Motor neuron (in vitro differentiated cells): ENCODE measurements around the gene CFAP61. TPM values are rescaled to one million over a fixed set of nuclear protein-coding genes. Genes with fewer than 3 reads are reported as not detected.
A peak's percentile ranks its signal among the peaks of the same experiment; 100 is the strongest.
"Not testable (repeated sequence)": the region's sequence is repeated elsewhere in the genome, so short reads cannot be mapped to it uniquely, and the experiment has no call there.

Experiments
- ATAC-seq, 8 experiments: fragments of 200-7000 bp; cut with Tn5 transposase; replicated peaks in 6 of 8; 2 replicates each; pipeline ENCODE4 v1.8.0; 2021; ENCODE audit warnings: mild to moderate bottlenecking in 8 of 8, moderate library complexity in 8 of 8
- H3K27ac ChIP-seq, 2 donors: fragments of 250-450 bp; sonication (Bioruptor Pico); 2 replicates each; pipeline ENCODE4 v1.9.0; 2021; ENCODE audit warnings: antibody characterized with exemption in 2 of 2, mild to moderate bottlenecking in 2 of 2, moderate library complexity in 1 of 2
- H3K4me1 ChIP-seq, 2 donors: fragments of 250-450 bp; sonication (Bioruptor Pico); replicated peaks in 1 of 2; 2 replicates each; pipeline ENCODE4 v1.6.1; 2021; ENCODE audit warnings: antibody characterized with exemption in 2 of 2, mild to moderate bottlenecking in 2 of 2, moderate library complexity in 1 of 2
- H3K4me3 ChIP-seq, 5 donors: fragments of 250-450 bp; sonication (Bioruptor Pico); 2 replicates each; pipeline ENCODE4 v1.9.0; 2021; ENCODE audit warnings: antibody characterized with exemption in 5 of 5, mild to moderate bottlenecking in 5 of 5, moderate library complexity in 4 of 5
- WGBS, 10 experiments: fragments of 450-650 bp; shearing (Covaris generic); methylation state at CpG; one replicate each; pipeline ENCODE4 v1.0.0; 2022; 5-methylcytosine and 5-hydroxymethylcytosine counted together
- in situ Hi-C, 9 experiments: fragments of 400-800 bp; cut with MboI; loops; one replicate each; pipeline ENCODE4 v1.15.0; 2021; ENCODE audit warnings: low sequenced_read_pairs in 9 of 9, low pct_unique_long_range_greater_than_20kb in 2 of 9; ENCODE audit not compliant: unreplicated experiment in 9 of 9
- total RNA-seq, 8 experiments: library from RNA; unstranded; fragments of 300-600 nt; gene quantifications; 2 replicates each; pipeline versions ENCODE4 v1.2.3 to v1.2.4, GENCODE V29; 2022

CFAP61 gene
- total RNA-seq, 8 experiments from 2014 or later, result 0.36 to 13.0 (median 1.3) TPM

GRCh38 chr20:20342066-20342465 lies 289.7 kb downstream of the CFAP61 start:
- Histone ChIP-seq H3K4me1 (peaks cover 0 to 8% of the 10 kb centered on the region in 2 donors), H3K27ac (no peak overlapping the region), H3K4me3 (no peak overlapping the region)
- WGBS, 10 experiments, result 7 to 97% (median 61%) methylated on average over 3 to 5 of the region's 5 CpGs; no CpG with 5 or more reads in 2 of the 10 experiments
- peak in 1 of 8 experiments; percentile 20 for ATAC-seq
- in situ Hi-C loops, result no loop called here

DNA sequence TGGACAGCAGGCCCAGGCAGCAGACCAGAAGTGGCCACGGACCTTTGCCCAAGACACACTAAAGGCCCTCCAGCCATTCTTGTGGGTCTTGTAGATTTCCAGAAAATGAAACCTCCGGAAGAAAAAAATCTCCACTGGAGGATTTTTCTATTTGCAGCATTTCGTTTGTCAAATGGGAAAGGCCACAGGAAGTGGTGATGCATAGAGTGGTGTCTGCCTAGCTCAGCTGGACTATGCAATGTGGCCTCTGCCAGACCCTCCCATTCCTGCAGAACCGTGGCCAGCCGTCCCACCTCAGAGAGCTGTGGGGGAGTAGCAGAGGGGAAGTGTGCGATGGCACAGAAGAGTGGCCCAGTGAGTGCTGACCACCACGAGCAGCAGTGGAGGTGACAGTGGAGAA lies 291.6 kb downstream of the CFAP61 start:
- WGBS, 10 experiments, result 36 to 100% (median 81%) methylated on average over 1 to 7 of the region's 7 CpGs; no CpG with 5 or more reads in 2 of the 10 experiments
- H3K4me3 ChIP-seq, result no peak overlapping the region
- in situ Hi-C loops, result no loop called here
- no peak overlapping the region for H3K27ac ChIP-seq
- peaks cover 0 to 8% of the 10 kb centered on the region in 2 donors for H3K4me1 ChIP-seq
- no peak for ATAC-seq

DNA sequence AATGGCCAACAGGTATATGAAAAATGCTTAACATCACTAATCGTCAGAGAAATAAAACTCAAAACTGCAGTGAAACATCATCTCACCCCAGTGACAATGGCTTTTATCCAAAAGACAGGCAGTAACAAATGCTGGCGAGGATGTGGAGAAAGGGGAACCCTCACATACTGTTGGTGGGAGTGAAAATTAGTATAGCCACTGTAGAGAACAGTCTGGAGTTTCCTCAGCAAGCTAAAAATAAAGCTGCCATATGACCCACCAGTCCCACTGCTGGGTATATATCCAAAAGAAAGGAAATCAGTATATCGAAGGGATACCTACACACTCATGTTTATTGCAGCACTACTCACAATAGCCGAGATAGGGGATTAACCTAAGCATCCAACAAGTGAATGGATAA lies 292.1 kb downstream of the CFAP61 start:
- 11 to 92% (median 81%) methylated on average over 1 to 4 of the region's 4 CpGs; no CpG with 5 or more reads in 1 of the 10 experiments for WGBS, 10 experiments
- peaks cover 0 to 8% of the 10 kb centered on the region in 2 donors for H3K4me1 ChIP-seq
- no peak overlapping the region for H3K27ac ChIP-seq
- ATAC-seq, result no peak
- H3K4me3 ChIP-seq, result no peak overlapping the region
- in situ Hi-C loops, result no loop called here

- Histone ChIP-seq H3K4me3 (no peak overlapping the region), H3K27ac (no peak overlapping the region), H3K4me1 (no peaks in the 10 kb centered on the region)
- 0 to 93% (median 53%) methylated on average over 1 to 3 of the region's 3 CpGs for WGBS, 10 experiments
- peak in 2 of 8 experiments; percentile 20 to 29 for ATAC-seq
- in situ Hi-C loops, result loop anchor here in 6 of 9 experiments (25.0 kb wide), 2 partner anchors 209 to 266 kb away; no protein-coding TSS in a partner anchor
Measured at GRCh38 chr20:20353576-20353975, 301.2 kb downstream of the CFAP61 start.

DNA sequence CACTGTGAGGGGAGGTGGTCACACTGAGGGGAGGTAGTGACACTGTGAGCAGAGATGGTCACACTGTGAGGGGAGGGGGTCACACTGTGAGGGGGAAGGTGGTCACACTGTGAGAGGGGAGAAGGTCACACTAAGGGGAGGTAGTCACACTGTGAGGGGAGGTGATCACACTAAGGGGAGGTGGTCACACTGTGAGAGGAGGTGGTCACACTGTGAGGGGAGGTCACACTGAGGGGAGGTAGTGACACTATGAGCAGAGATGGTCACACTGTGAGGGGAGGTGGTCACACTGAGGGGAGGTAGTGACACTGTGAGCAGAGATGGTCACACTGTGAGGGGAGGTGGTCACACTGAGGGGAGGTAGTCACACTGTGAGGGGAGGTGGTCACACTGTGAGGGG lies 303.2 kb downstream of the CFAP61 start:
- not testable (repeated sequence) for H3K4me1 ChIP-seq, H3K4me3 ChIP-seq, ATAC-seq, H3K27ac ChIP-seq
- in situ Hi-C loops, result loop anchor here in 6 of 9 experiments (25.0 kb wide), 2 partner anchors 207 to 268 kb away; no protein-coding TSS in a partner anchor

DNA sequence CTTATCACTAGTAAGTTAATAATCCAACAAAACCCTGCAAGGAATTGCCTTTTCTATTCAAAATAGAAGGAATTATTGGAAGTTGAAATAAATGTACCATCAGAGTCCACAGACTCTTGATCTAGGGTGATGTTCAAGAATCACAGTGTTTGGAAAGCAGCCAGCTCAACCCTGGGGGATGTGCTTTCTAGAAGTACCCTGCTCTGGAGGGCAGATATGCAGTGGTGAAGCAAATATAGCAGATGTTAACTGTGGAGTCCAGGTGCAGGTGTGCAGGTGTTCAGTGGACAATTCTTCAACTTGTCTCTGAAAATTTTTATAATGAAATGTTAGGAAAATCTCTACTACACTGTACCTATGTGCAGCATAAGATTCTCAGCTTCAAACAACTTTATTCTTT lies 306.5 kb downstream of the CFAP61 start:
- H3K27ac ChIP-seq, result no peak overlapping the region
- no peak overlapping the region for H3K4me3 ChIP-seq
- in situ Hi-C loops, result loop anchor here in 6 of 9 experiments (25.0 kb wide), 2 partner anchors 204 to 272 kb away; no protein-coding TSS in a partner anchor
- H3K4me1 ChIP-seq, result peaks cover 10 to 11% of the 10 kb centered on the region in 2 donors
- ATAC-seq, result no peak

DNA sequence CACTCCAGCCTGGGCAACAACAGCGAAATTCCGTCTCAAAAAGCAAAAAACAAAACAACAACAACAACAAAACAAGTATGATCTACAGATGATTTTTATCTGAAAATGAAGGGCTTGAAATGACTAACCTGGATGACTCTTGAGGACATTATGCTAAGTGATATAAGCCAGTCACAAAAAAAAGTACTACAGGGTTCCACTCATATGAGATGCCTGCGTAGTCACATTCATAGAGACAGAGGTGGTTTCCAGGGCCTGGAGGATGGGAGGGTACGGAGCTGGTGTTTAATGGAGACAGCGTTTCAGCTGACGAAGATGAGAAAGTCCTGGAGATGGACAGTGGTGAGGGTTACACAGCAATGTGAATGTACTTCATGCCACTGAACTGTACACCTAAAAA lies 307.3 kb downstream of the CFAP61 start:
- 61 to 100% (median 82%) methylated on average over 2 to 6 of the region's 6 CpGs; no CpG with 5 or more reads in 1 of the 10 experiments for WGBS, 10 experiments
- H3K27ac ChIP-seq, result no peak overlapping the region
- in situ Hi-C loops, result loop anchor here in 6 of 9 experiments (25.0 kb wide), 2 partner anchors 203 to 272 kb away; no protein-coding TSS in a partner anchor
- H3K4me3 ChIP-seq, result no peak overlapping the region
- H3K4me1 ChIP-seq, result peaks cover 10 to 14% of the 10 kb centered on the region in 2 donors
- no peak for ATAC-seq

GRCh38 chr20:20360464-20360863 lies 308.1 kb downstream of the CFAP61 start:
- H3K4me1 ChIP-seq, result peaks cover 10 to 14% of the 10 kb centered on the region in 2 donors
- in situ Hi-C loops, result loop anchor here in 6 of 9 experiments (25.0 kb wide), 2 partner anchors 202 to 273 kb away; no protein-coding TSS in a partner anchor
- H3K4me3 ChIP-seq, result no peak overlapping the region
- no peak overlapping the region for H3K27ac ChIP-seq
- WGBS, 10 experiments, result 0 to 15% (median 7%) methylated on average over 1 to 6 of the region's 6 CpGs; no CpG with 5 or more reads in 1 of the 10 experiments
- ATAC-seq, result peak in 7 of 8 experiments; percentile 14 to 92 (median 41)

GRCh38 chr20:20362774-20363433 lies 310.6 kb downstream of the CFAP61 start:
- peak in 5 of 8 experiments; percentile 36 to 54 (median 50) for ATAC-seq
- in situ Hi-C loops, result loop anchor here in 6 of 9 experiments (25.0 kb wide), 2 partner anchors 199 to 276 kb away; no protein-coding TSS in a partner anchor
- Histone ChIP-seq H3K4me1 (peaks cover 14 to 15% of the 10 kb centered on the region in 2 donors), H3K27ac (peak overlapping the region; percentile 66 to 86), H3K4me3 (peak overlapping the region; percentile 18 to 35 (median 26))
- 0% methylated on average over 3 to 8 of the region's 17 CpGs; no CpG with 5 or more reads in 6 of the 10 experiments for WGBS, 10 experiments

- Histone ChIP-seq H3K27ac (peak overlapping the region; percentile 66 to 86), H3K4me1 (peaks cover 14 to 15% of the 10 kb centered on the region in 2 donors)
- in situ Hi-C loops, result loop anchor here in 6 of 9 experiments (25.0 kb wide), 2 partner anchors 199 to 276 kb away; no protein-coding TSS in a partner anchor
Measured at GRCh38 chr20:20363434-20363798, 311.1 kb downstream of the CFAP61 start.

DNA sequence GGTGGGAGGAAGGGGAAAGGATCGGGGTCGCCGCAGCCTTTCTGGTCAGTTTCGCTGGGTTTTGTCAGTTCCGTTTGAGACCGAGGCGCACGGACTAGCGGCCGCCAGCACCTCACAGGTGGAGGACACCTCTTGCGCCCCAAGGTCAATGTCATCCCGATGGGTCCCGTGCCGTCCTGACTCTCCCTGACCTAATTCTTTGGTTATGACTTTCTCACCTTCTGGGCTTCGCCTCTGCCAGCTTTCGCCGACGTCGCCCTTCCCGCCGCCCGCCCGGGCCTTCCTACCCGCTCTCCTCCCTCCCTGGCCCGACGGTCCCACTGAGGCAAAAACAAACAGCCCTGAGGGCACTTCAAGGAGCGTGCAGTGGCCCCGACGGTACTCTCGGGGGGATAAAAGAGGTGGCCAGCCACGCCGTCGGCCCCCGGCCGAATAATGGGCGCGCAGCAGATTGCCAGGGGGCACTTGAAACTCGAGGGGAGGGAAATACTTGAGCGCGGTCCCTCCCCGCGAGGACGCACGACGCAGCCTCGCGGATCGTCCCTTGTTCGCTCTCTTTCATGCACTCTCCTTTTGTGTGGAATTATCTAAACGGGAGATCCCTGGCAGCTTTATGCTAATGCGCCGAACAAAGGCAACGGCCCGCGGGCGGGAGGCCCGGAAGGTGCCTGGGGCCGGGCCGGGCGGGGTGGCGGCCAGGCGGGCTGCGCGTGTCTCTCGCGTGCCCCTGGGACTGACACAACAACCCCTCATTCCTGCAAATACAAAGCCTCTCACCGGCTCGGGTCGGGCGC lies 311.7 kb downstream of the CFAP61 start:
- in situ Hi-C loops, result loop anchor here in 6 of 9 experiments (25.0 kb wide), 2 partner anchors 198 to 277 kb away; no protein-coding TSS in a partner anchor
- ATAC-seq, result peak; percentile 12 to 51 (median 34)
- H3K4me3 ChIP-seq, result peak overlapping the region; percentile 15 to 35 (median 26)
- 0 to 18% (median 0%) methylated on average over 1 to 9 of the region's 70 CpGs; no CpG with 5 or more reads in 7 of the 10 experiments for whole genome bisulfite sequencing, 10 experiments
- peak overlapping the region; percentile 66 to 86 for H3K27ac ChIP-seq
- H3K4me1 ChIP-seq, result peaks cover 14 to 15% of the 10 kb centered on the region in 2 donors

More at GRCh38 chr20:20363434-20363798, 311.1 kb downstream of the CFAP61 start:
- ATAC-seq, result no peak
- H3K4me3 ChIP-seq, result peak overlapping the region; percentile 15 to 35 (median 26)
- 0% methylated on average over 5 of the region's 15 CpGs; no CpG with 5 or more reads in 9 of the 10 experiments for WGBS, 10 experiments

- H3K4me1 ChIP-seq, result peaks cover 14 to 15% of the 10 kb centered on the region in 2 donors
- WGBS, 10 experiments, result 0 to 10% (median 7%) methylated on average over 2 to 41 of the region's 70 CpGs; no CpG with 5 or more reads in 3 of the 10 experiments
- H3K27ac ChIP-seq, result peak overlapping the region; percentile 66 to 86
- in situ Hi-C loops, result loop anchor here in 6 of 9 experiments (25.0 kb wide), 2 partner anchors 197 to 278 kb away; no protein-coding TSS in a partner anchor
- ATAC-seq, result no peak
- H3K4me3 ChIP-seq, result peak overlapping the region in 4 of 5 donors; percentile 20 to 35 (median 28)
Measured at GRCh38 chr20:20364593-20365479, 312.5 kb downstream of the CFAP61 start.
